Kidney (tissue), 14 donors: ENCODE results near the gene LDLRAD4. TPM values are rescaled to one million over a fixed set of nuclear protein-coding genes. Genes with fewer than 3 reads are reported as not detected.

Experiments used
- DNase-seq, 5 donors: peaks; one replicate each; pipeline ENCODE4 v3.0.0-alpha.2; 2013 to 2020
- FAIRE-seq: peaks from 2 replicates; lab custom pipeline; 2012; peaks lifted over from hg19 to GRCh38; lab: Jason Lieb, UNC
- H3K27ac ChIP-seq, 2 donors: one replicate each; pipeline ENCODE4 v1.7.0; 2013; ENCODE audit warnings: low read depth in 2 of 2, low read length in 2 of 2, inconsistent platforms in 1 of 2
- H3K27me3 ChIP-seq: one replicate; pipeline ENCODE4 v1.7.1; 2013; ENCODE audit warnings: low read length, inconsistent platforms; ENCODE audit not compliant: control insufficient read depth, insufficient read depth
- H3K36me3 ChIP-seq, 3 donors: one replicate each; pipeline versions ENCODE4 v1.7.0 to v1.7.1; 2013; ENCODE audit warnings: low read length in 3 of 3, control low read depth in 1 of 3, inconsistent platforms in 1 of 3; ENCODE audit not compliant: insufficient read depth in 3 of 3, control insufficient read depth in 2 of 3
- H3K4me1 ChIP-seq, 3 donors: one replicate each; pipeline versions ENCODE4 v1.7.0 to v1.7.1; 2013; ENCODE audit warnings: low read length in 3 of 3, inconsistent platforms in 1 of 3, low read depth in 1 of 3; ENCODE audit not compliant: control insufficient read depth in 2 of 3, insufficient read depth in 2 of 3
- H3K4me3 ChIP-seq, 3 donors: one replicate each; pipeline versions ENCODE4 v1.7.0 to v1.8.1; 2013; ENCODE audit warnings: low read length in 3 of 3, control low read depth in 1 of 3, inconsistent platforms in 1 of 3
- H3K9ac ChIP-seq, 3 donors: one replicate each; pipeline versions ENCODE4 v1.7.0 to v1.7.1; 2013; ENCODE audit warnings: low read length in 3 of 3, control low read depth in 1 of 3, inconsistent platforms in 1 of 3
- H3K9me3 ChIP-seq, 3 donors: one replicate each; pipeline versions ENCODE4 v1.7.0 to v1.7.1; 2013; ENCODE audit warnings: low read length in 3 of 3, control low read depth in 1 of 3, inconsistent platforms in 1 of 3; ENCODE audit not compliant: control insufficient read depth in 2 of 3, insufficient read depth in 1 of 3
- intact Hi-C: fragments of 100-400 bp; cut with DNase I; formaldehyde crosslinking; loops from one replicate; pipeline ENCODE4 v1.11.1; 2022
- polyA plus RNA-seq: library from polyadenylated mRNA; stranded (reverse); fragments of 350-450 nt; fragmentation: Illumina TruSeq; extraction: RNeasy Lipid Tissue Mini Kit (QIAGEN cat#74804); gene quantifications from one replicate; pipeline ENCODE4 v1.2.3, GENCODE V29; 2014; ENCODE audit warnings: low read depth, low replicate concordance; ENCODE audit not compliant: insufficient read depth
- total RNA-seq: library from RNA; stranded (reverse); fragmentation: NEBNext Ultra II Directional; extraction: Animal tissue kit (Norgen Biotek cat#: 25700); gene quantifications from one replicate; pipeline ENCODE4 v1.2.1, GENCODE V29; 2021
- TF ChIP-seq, protein P1 (sequence below): IDR thresholded peaks from 3 replicates; pipeline ENCODE4 v1.5.1; 2012; ENCODE audit warnings: mild to moderate bottlenecking, moderate library complexity, borderline replicate concordance; ENCODE audit not compliant: insufficient read depth; ENCODE audit errors: extremely low read depth
- donor health status: control.
- donor health status: control.
- donor health status: control.
- donor health status: control.
- donor health status: control.
- donor health status: DM: yes; HTN: yes; CAD: no.
- donor health status: Normal renal cell carcinoma (clear cell type).

Gene LDLRAD4
- total and polyA plus RNA-seq, 2 donors from 2014 or later, result 2.3 to 42.3 TPM

DNA sequence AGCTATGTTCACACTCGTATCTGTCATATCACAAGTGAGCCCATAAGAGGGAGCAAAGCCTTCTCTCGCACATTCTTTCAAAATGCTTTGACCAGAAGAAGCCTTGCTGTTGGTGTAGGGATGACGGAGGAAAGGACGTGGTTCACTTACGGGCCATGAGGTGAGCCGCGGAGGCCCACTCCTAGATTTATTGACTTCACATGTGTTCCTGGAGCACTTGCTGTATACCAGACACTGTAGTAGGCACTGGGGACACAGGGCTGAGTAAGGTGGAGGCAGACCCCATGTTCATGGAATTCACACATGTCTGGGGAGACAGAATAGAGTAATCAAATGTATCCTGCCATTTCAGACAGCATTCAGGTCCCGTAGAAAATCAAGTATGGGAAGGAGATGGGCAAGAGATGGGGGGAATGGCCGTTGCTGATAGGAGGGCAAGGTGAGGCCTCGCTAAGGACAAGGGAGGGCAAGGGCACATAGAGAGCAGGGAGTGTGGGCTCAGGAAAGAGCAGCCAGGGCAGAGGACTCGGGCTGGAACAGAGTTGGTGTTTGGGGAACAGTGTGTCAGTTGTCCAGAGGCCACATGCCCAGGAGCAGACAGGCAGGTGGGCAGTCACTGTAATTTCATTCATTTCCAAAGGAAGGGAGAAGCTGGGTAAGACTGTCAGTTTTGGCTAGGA is 182.2 kb downstream of the LDLRAD4 start:
- FAIRE-seq, result no peak

DNA sequence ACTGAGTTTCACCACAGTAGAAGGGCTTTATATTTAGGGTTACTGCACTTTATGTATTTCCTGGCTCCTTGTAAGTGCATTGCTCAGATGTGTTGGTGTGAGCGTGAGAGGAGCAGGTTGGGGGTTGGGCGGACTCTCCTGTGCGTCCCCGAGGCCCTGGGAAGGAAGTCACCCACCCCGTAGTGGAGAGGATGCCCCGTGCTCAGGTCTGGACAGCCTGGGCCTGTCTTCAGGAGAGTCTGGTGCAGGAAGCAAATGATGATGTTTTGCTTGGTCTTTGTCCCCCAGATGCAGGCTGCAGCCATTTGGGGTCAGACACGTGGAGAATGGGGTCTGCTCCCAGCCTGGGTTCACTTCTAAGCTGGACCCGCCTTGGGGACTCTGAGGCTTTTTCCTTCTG is 182.8 kb downstream of the LDLRAD4 start:
- peak in 2 of 5 donors; percentile 21 to 58 for DNase-seq
- no peaks in the 10 kb centered on the region for H3K36me3 ChIP-seq
- no peak overlapping the region for H3K4me3 ChIP-seq
- no peaks in the 10 kb centered on the region for H3K27me3 ChIP-seq
- no peak for FAIRE-seq
- no peaks in the 10 kb centered on the region for H3K9me3 ChIP-seq
- TF ChIP-seq, protein P1, sequence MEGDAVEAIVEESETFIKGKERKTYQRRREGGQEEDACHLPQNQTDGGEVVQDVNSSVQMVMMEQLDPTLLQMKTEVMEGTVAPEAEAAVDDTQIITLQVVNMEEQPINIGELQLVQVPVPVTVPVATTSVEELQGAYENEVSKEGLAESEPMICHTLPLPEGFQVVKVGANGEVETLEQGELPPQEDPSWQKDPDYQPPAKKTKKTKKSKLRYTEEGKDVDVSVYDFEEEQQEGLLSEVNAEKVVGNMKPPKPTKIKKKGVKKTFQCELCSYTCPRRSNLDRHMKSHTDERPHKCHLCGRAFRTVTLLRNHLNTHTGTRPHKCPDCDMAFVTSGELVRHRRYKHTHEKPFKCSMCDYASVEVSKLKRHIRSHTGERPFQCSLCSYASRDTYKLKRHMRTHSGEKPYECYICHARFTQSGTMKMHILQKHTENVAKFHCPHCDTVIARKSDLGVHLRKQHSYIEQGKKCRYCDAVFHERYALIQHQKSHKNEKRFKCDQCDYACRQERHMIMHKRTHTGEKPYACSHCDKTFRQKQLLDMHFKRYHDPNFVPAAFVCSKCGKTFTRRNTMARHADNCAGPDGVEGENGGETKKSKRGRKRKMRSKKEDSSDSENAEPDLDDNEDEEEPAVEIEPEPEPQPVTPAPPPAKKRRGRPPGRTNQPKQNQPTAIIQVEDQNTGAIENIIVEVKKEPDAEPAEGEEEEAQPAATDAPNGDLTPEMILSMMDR, result no peak
- H3K4me1 ChIP-seq, result no peaks in the 10 kb centered on the region
- intact Hi-C loops, result no loop called here
- H3K9ac ChIP-seq, result no peak overlapping the region
- H3K27ac ChIP-seq, result no peak overlapping the region

More for the DNA sequence above, 182.2 kb downstream of the LDLRAD4 start:
- no peak overlapping the region for H3K27ac ChIP-seq
- H3K36me3 ChIP-seq, result no peaks in the 10 kb centered on the region
- intact Hi-C loops, result no loop called here
- TF ChIP-seq, protein P1, result no peak
- no peaks in the 10 kb centered on the region for H3K9me3 ChIP-seq
- peak in 1 of 5 donors; percentile 13 for DNase-seq
- H3K27me3 ChIP-seq, result no peaks in the 10 kb centered on the region
- no peak overlapping the region for H3K4me3 ChIP-seq
- no peaks in the 10 kb centered on the region for H3K4me1 ChIP-seq
- H3K9ac ChIP-seq, result no peak overlapping the region

DNA sequence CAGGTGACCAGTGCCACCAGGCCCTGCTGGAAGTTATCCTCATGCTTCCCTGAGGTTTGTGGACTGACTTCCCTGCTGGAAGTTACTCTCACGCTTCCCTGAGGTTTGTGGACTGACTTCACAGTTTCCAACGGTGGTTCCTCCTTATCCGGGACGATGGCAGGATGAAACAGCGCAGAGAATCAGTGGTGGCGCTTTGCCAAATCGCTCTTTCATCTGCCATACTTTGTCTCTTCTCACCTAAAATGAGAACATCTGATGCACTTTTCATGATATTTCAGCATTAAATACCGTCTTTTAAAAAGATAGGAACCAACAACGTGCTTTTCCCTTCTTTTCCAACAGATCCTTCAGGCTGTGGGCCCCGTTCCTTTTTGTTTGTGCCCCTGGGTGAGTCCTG is 183.3 kb downstream of the LDLRAD4 start:
- intact Hi-C loops, result no loop called here
- no peak overlapping the region for H3K27ac ChIP-seq
- TF ChIP-seq, protein P1, result no peak
- H3K9ac ChIP-seq, result no peak overlapping the region
- no peaks in the 10 kb centered on the region for H3K27me3 ChIP-seq
- no peaks in the 10 kb centered on the region for H3K36me3 ChIP-seq
- no peaks in the 10 kb centered on the region for H3K4me1 ChIP-seq
- no peaks in the 10 kb centered on the region for H3K9me3 ChIP-seq
- DNase-seq, result no peak
- no peak overlapping the region for H3K4me3 ChIP-seq
- FAIRE-seq, result no peak
